Trophoblast cell (in vitro differentiated cells and primary cell): ENCODE data around the gene RC3H2.

Experiments
- DNase-seq, 2 donors: peaks; one replicate each; pipeline ENCODE4 v3.0.0-alpha.2; 2016
- H2AFZ ChIP-seq: 2 replicates; pipeline ENCODE4 v1.6.1; 2013; ENCODE audit warnings: low read length, moderate library complexity, mild to moderate bottlenecking; ENCODE audit not compliant: insufficient read depth, poor library complexity
- H2AK5ac ChIP-seq: 2 replicates; pipeline ENCODE4 v1.6.1; 2013; ENCODE audit warnings: mild to moderate bottlenecking, low read length
- H2BK120ac ChIP-seq: 2 replicates; pipeline ENCODE4 v1.6.1; 2013; ENCODE audit warnings: low read length, mild to moderate bottlenecking, moderate library complexity; ENCODE audit not compliant: insufficient read depth, poor library complexity
- H2BK12ac ChIP-seq: 2 replicates; pipeline ENCODE4 v1.6.1; 2013; ENCODE audit warnings: mild to moderate bottlenecking, low read length, moderate library complexity
- H2BK5ac ChIP-seq: 2 replicates; pipeline ENCODE4 v1.6.1; 2013; ENCODE audit warnings: low read length, low read depth, moderate library complexity, mild to moderate bottlenecking; ENCODE audit not compliant: poor library complexity
- H3K14ac ChIP-seq: 2 replicates; pipeline ENCODE4 v1.6.1; 2013; ENCODE audit warnings: mild to moderate bottlenecking, low read length
- H3K18ac ChIP-seq: 2 replicates; pipeline ENCODE4 v1.6.1; 2013; ENCODE audit warnings: mild to moderate bottlenecking, low read length
- H3K23ac ChIP-seq: 2 replicates; pipeline ENCODE4 v1.6.1; 2013; ENCODE audit warnings: low read length
- H3K27ac ChIP-seq: 2 replicates; pipeline ENCODE4 v1.5.1; 2013; ENCODE audit warnings: low read depth, mild to moderate bottlenecking, inconsistent platforms, low read length, moderate library complexity
- H3K27me3 ChIP-seq: 2 replicates; pipeline ENCODE4 v1.6.1; 2013; ENCODE audit warnings: inconsistent platforms, mild to moderate bottlenecking, low read length, moderate library complexity; ENCODE audit not compliant: insufficient read depth
- H3K36me3 ChIP-seq, 2 experiments: 1 replicate in 1 of 2; 2 replicates in 1 of 2; pipeline ENCODE4 v1.6.1; 2013; ENCODE audit warnings: low read length in 2 of 2, mild to moderate bottlenecking in 2 of 2, moderate library complexity in 1 of 2; ENCODE audit not compliant: insufficient read depth in 2 of 2, control insufficient read depth in 1 of 2
- H3K4ac ChIP-seq: 2 replicates; pipeline ENCODE4 v1.6.1; 2013; ENCODE audit warnings: low read depth, mild to moderate bottlenecking, low read length, moderate library complexity
- H3K4me1 ChIP-seq, 2 experiments: 1 replicate in 1 of 2; 2 replicates in 1 of 2; pipeline ENCODE4 v1.6.1; 2013; ENCODE audit warnings: low read length in 2 of 2, mild to moderate bottlenecking in 2 of 2, moderate library complexity in 1 of 2; ENCODE audit not compliant: insufficient read depth in 2 of 2, control insufficient read depth in 1 of 2
- H3K4me2 ChIP-seq: 2 replicates; pipeline ENCODE4 v1.6.1; 2013; ENCODE audit warnings: inconsistent platforms, mild to moderate bottlenecking, low read length, moderate library complexity
- H3K4me3 ChIP-seq: 2 replicates; pipeline ENCODE4 v1.5.1; 2013; ENCODE audit warnings: mild to moderate bottlenecking, low read depth, low read length, inconsistent platforms
- H3K79me1 ChIP-seq: one replicate; pipeline ENCODE4 v1.6.1; 2013; ENCODE audit warnings: low read length
- H3K79me2 ChIP-seq: 2 replicates; pipeline ENCODE4 v1.6.1; 2013; ENCODE audit warnings: low read length, mild to moderate bottlenecking; ENCODE audit not compliant: control insufficient read depth, insufficient read depth, poor library complexity
- H3K9ac ChIP-seq: 2 replicates; pipeline ENCODE4 v1.6.1; 2013; ENCODE audit warnings: mild to moderate bottlenecking, low read length
- H3K9me3 ChIP-seq: 2 replicates; pipeline ENCODE4 v1.6.1; 2013; ENCODE audit warnings: low read depth, mild to moderate bottlenecking, control low read depth, inconsistent platforms, low read length; ENCODE audit not compliant: insufficient read depth
- H4K12ac ChIP-seq: 2 replicates; pipeline ENCODE4 v1.6.1; 2013; ENCODE audit warnings: low read depth, mild to moderate bottlenecking, low read length, moderate library complexity
- H4K8ac ChIP-seq: 2 replicates; pipeline ENCODE4 v1.6.1; 2013; ENCODE audit warnings: low read depth, mild to moderate bottlenecking, low read length, moderate library complexity
- H4K91ac ChIP-seq: one replicate; pipeline ENCODE4 v1.6.1; 2013; ENCODE audit warnings: low read depth, mild to moderate bottlenecking, low read length, moderate library complexity
- WGBS: extraction: QIAGEN DNeasy Blood & Tissue Kit; methylation state at CpG from one replicate; pipeline ENCODE4 v1.1.7; 2013; ENCODE audit warnings: missing lambda C conversion rate; ENCODE audit not compliant: insufficient read length, insufficient coverage; ENCODE audit errors: extremely low coverage; 5-methylcytosine and 5-hydroxymethylcytosine counted together

Gene RC3H2

GRCh38 chr9:122900791-122901190, 4.4 kb downstream of the RC3H2 start:
- H3K14ac ChIP-seq = no peak overlapping the region
- no peak overlapping the region for H3K27ac ChIP-seq
- no peak overlapping the region for H2BK5ac ChIP-seq
- no peak overlapping the region for H2AFZ ChIP-seq
- H4K91ac ChIP-seq = no peak overlapping the region
- no peak overlapping the region for H3K4me3 ChIP-seq
- DNase-seq = no peak
- H2BK12ac ChIP-seq = no peak overlapping the region
- H3K27me3 ChIP-seq = no peaks in the 10 kb centered on the region
- no peak overlapping the region for H2AK5ac ChIP-seq
- whole genome bisulfite sequencing = no CpG with 5 or more reads among the region's 2 CpGs
- H4K12ac ChIP-seq = no peak overlapping the region
- H3K79me1 ChIP-seq = peaks cover 6% of the 10 kb centered on the region
- no peak overlapping the region for H4K8ac ChIP-seq
- no peak overlapping the region for H3K4ac ChIP-seq
- no peak overlapping the region for H3K9ac ChIP-seq
- no peak overlapping the region for H3K23ac ChIP-seq
- H3K36me3 ChIP-seq = peaks cover 3 to 8% of the 10 kb centered on the region in 2 experiments
- H2BK120ac ChIP-seq = no peak overlapping the region
- H3K18ac ChIP-seq = no peak overlapping the region
- no peaks in the 10 kb centered on the region for H3K4me1 ChIP-seq
- peaks cover 8% of the 10 kb centered on the region for H3K79me2 ChIP-seq
- H3K9me3 ChIP-seq = no peaks in the 10 kb centered on the region
- no peak overlapping the region for H3K4me2 ChIP-seq

- Histone ChIP-seq H4K12ac (no peak overlapping the region), H3K79me2 (peaks cover 1% of the 10 kb centered on the region), H3K4ac (no peak overlapping the region), H2AK5ac (no peak overlapping the region), H3K36me3 (peaks cover 11 to 16% of the 10 kb centered on the region in 2 experiments), H3K9me3 (no peaks in the 10 kb centered on the region), H2AFZ (no peak overlapping the region), H3K14ac (no peak overlapping the region), H3K79me1 (no peaks in the 10 kb centered on the region), H3K9ac (no peak overlapping the region), H2BK12ac (no peak overlapping the region), H4K91ac (no peak overlapping the region), H3K4me3 (no peak overlapping the region), H3K27ac (no peak overlapping the region), H2BK5ac (no peak overlapping the region), H4K8ac (no peak overlapping the region), H3K4me1 (no peaks in the 10 kb centered on the region), H3K27me3 (no peaks in the 10 kb centered on the region), H3K23ac (no peak overlapping the region), H2BK120ac (no peak overlapping the region), H3K4me2 (no peak overlapping the region), H3K18ac (no peak overlapping the region)
- no peak for DNase-seq
- WGBS = no CpG with 5 or more reads among the region's 1 CpG
Observed at GRCh38 chr9:122897969-122898368, 7.2 kb downstream of the RC3H2 start.

GRCh38 chr9:122888480-122888879, 16.7 kb downstream of the RC3H2 start:
- Histone ChIP-seq H3K27me3 (no peaks in the 10 kb centered on the region), H3K4me3 (no peak overlapping the region), H4K8ac (no peak overlapping the region), H3K18ac (no peak overlapping the region), H3K14ac (no peak overlapping the region), H3K79me1 (no peaks in the 10 kb centered on the region), H2BK12ac (no peak overlapping the region), H3K79me2 (no peaks in the 10 kb centered on the region), H3K9ac (no peak overlapping the region), H3K9me3 (no peaks in the 10 kb centered on the region), H3K4ac (no peak overlapping the region), H4K91ac (no peak overlapping the region), H3K23ac (no peak overlapping the region), H4K12ac (no peak overlapping the region), H3K4me1 (no peaks in the 10 kb centered on the region), H2BK120ac (no peak overlapping the region), H3K27ac (no peak overlapping the region), H3K36me3 (peaks cover 28 to 34% of the 10 kb centered on the region in 2 experiments), H2BK5ac (no peak overlapping the region), H2AFZ (no peak overlapping the region), H3K4me2 (no peak overlapping the region), H2AK5ac (no peak overlapping the region)
- no CpG with 5 or more reads among the region's 3 CpGs for WGBS
- no peak for DNase-seq

- no CpG with 5 or more reads among the region's 2 CpGs for WGBS
- no peak overlapping the region for H4K12ac ChIP-seq
- H4K91ac ChIP-seq = no peak overlapping the region
- H3K27ac ChIP-seq = no peak overlapping the region
- H3K79me1 ChIP-seq = no peaks in the 10 kb centered on the region
- no peak overlapping the region for H2BK120ac ChIP-seq
- no peak overlapping the region for H4K8ac ChIP-seq
- no peak for DNase-seq
- no peak overlapping the region for H3K23ac ChIP-seq
- no peak overlapping the region for H3K14ac ChIP-seq
- no peaks in the 10 kb centered on the region for H3K27me3 ChIP-seq
- no peak overlapping the region for H3K4ac ChIP-seq
- H2AFZ ChIP-seq = no peak overlapping the region
- H3K18ac ChIP-seq = no peak overlapping the region
- no peaks in the 10 kb centered on the region for H3K79me2 ChIP-seq
- no peak overlapping the region for H3K9ac ChIP-seq
- no peaks in the 10 kb centered on the region for H3K9me3 ChIP-seq
- no peak overlapping the region for H2AK5ac ChIP-seq
- no peak overlapping the region for H3K4me2 ChIP-seq
- H2BK5ac ChIP-seq = no peak overlapping the region
- H3K4me1 ChIP-seq = no peaks in the 10 kb centered on the region
- H3K36me3 ChIP-seq = peaks cover 29 to 34% of the 10 kb centered on the region in 2 experiments
- H2BK12ac ChIP-seq = no peak overlapping the region
- H3K4me3 ChIP-seq = no peak overlapping the region
Observed at GRCh38 chr9:122883125-122883524, 22.0 kb downstream of the RC3H2 start.
